ENCODE results near the gene ROBO3.

GRCh38 chr11:124823512-124824376, 41.5 kb upstream of the ROBO3 start:
- TF ChIP-seq CTCF (IDR thresholded peaks at IDR 0.05): no peak
- TF ChIP-seq EZH2phosphoT487 (IDR thresholded peaks at IDR 0.05): no peak
- no peak for TF ChIP-seq EZH2 (IDR thresholded peaks at IDR 0.05)
